NCI-H1694 treated with DMSO at 0.1 percent for 48 hours (cell line): Measurements from ENCODE around the gene C1orf50.
A peak's percentile ranks its signal among the peaks of the same experiment; 100 is the strongest.

Experiments used
- DNase-seq: peaks from one replicate; lab custom pipeline; 2025; lab: John Stamatoyannopoulos, UW

C1orf50 gene

GRCh38 chr1:42759114-42759513, 7.9 kb upstream of the C1orf50 start:
- DNase-seq, result no peak

- DNase-seq, result no peak
Observed at GRCh38 chr1:42761567-42761966, 5.5 kb upstream of the C1orf50 start.

GRCh38 chr1:42762269-42762668, 4.8 kb upstream of the C1orf50 start:
- no peak for DNase-seq

GRCh38 chr1:42765269-42765668, 1.8 kb upstream of the C1orf50 start:
- no peak for DNase-seq

GRCh38 chr1:42765832-42766740, 963 bp upstream of the C1orf50 start:
- peak; percentile 33 for DNase-seq

- DNase-seq, result peak; percentile 57
Observed at GRCh38 chr1:42767510-42768000, 506 bp downstream of the C1orf50 start.

GRCh38 chr1:42768172-42768571, 1.1 kb downstream of the C1orf50 start:
- no peak for DNase-seq

- DNase-seq, result no peak
Observed at GRCh38 chr1:42769811-42770210, 2.8 kb downstream of the C1orf50 start.

GRCh38 chr1:42773420-42773819, 6.4 kb downstream of the C1orf50 start:
- no peak for DNase-seq

GRCh38 chr1:42774928-42775526, 8.0 kb downstream of the C1orf50 start:
- no peak for DNase-seq

GRCh38 chr1:42776502-42776901, 9.5 kb downstream of the C1orf50 start:
- no peak for DNase-seq

- DNase-seq, result peak; percentile 60
Observed at GRCh38 chr1:42777852-42778251, 10.8 kb downstream of the C1orf50 start.

- no peak for DNase-seq
Observed at GRCh38 chr1:42779725-42780124, 12.7 kb downstream of the C1orf50 start.

- DNase-seq, result no peak
Observed at GRCh38 chr1:42780176-42780575, 13.1 kb downstream of the C1orf50 start.

GRCh38 chr1:42783092-42783491, 16.0 kb downstream of the C1orf50 start:
- DNase-seq, result no peak

- no peak for DNase-seq
Observed at GRCh38 chr1:42784547-42784945, 17.5 kb downstream of the C1orf50 start.

GRCh38 chr1:42784946-42785693, 18.1 kb downstream of the C1orf50 start, which contains the start of gene TMEM269:
Gene TMEM269 (plus strand): TSS chr1:42784991. CDS start chr1:42789894, 4,903 bp downstream.
- no peak for DNase-seq

- no peak for DNase-seq
Observed at GRCh38 chr1:42786097-42786496, 19.0 kb downstream of the C1orf50 start.

GRCh38 chr1:42788021-42788420, 21.0 kb downstream of the C1orf50 start:
- DNase-seq, result no peak

GRCh38 chr1:42793824-42794223, 26.8 kb downstream of the C1orf50 start:
- no peak for DNase-seq

- no peak for DNase-seq
Observed at GRCh38 chr1:42797414-42797813, 30.4 kb downstream of the C1orf50 start.

- no peak for DNase-seq
Observed at GRCh38 chr1:42797979-42798378, 30.9 kb downstream of the C1orf50 start.
